ENCODE data around the gene CHST11.
"Not testable (repeated sequence)": the region's sequence is repeated elsewhere in the genome, so short reads cannot be mapped to it uniquely, and the experiment has no call there.

CHST11 gene

GRCh38 chr12:104568487-104568868 lies 111.7 kb downstream of the CHST11 start:
- DNase-seq: no peak

- DNase-seq: no peak
These were observed 112.2 kb downstream of the CHST11 start for GRCh38 chr12:104568935-104569334.

GRCh38 chr12:104569346-104570173 lies 112.8 kb downstream of the CHST11 start:
- DNase-seq: no peak

GRCh38 chr12:104570174-104570907 lies 113.6 kb downstream of the CHST11 start:
- DNase-seq: no peak

- DNase-seq: no peak
These were observed 114.6 kb downstream of the CHST11 start for GRCh38 chr12:104571328-104571727.

GRCh38 chr12:104574353-104574752 lies 117.6 kb downstream of the CHST11 start:
- not testable (repeated sequence) for DNase-seq

- not testable (repeated sequence) for DNase-seq
These were observed 118.0 kb downstream of the CHST11 start for GRCh38 chr12:104574758-104575157.

GRCh38 chr12:104575442-104576186 lies 118.9 kb downstream of the CHST11 start:
- DNase-seq: peak; percentile 57

- no peak for DNase-seq
These were observed 119.5 kb downstream of the CHST11 start for GRCh38 chr12:104576187-104576778.

- DNase-seq: no peak
These were observed 120.3 kb downstream of the CHST11 start for GRCh38 chr12:104576980-104577580.

GRCh38 chr12:104577581-104577981 lies 120.8 kb downstream of the CHST11 start:
- no peak for DNase-seq

GRCh38 chr12:104578453-104578852 lies 121.7 kb downstream of the CHST11 start:
- DNase-seq: no peak

GRCh38 chr12:104579718-104580495 lies 123.2 kb downstream of the CHST11 start:
- no peak for DNase-seq

GRCh38 chr12:104581005-104581570 lies 124.3 kb downstream of the CHST11 start:
- DNase-seq: no peak

- DNase-seq: peak; percentile 56
These were observed 126.0 kb downstream of the CHST11 start for GRCh38 chr12:104582739-104583138.

- DNase-seq: no peak
These were observed 126.6 kb downstream of the CHST11 start for GRCh38 chr12:104583301-104583700.

- no peak for DNase-seq
These were observed 128.8 kb downstream of the CHST11 start for GRCh38 chr12:104585448-104586055.

GRCh38 chr12:104586351-104586919 lies 129.7 kb downstream of the CHST11 start:
- no peak for DNase-seq

- DNase-seq: no peak
These were observed 131.5 kb downstream of the CHST11 start for GRCh38 chr12:104588047-104588920.
